ENCODE results near the gene THSD7B.

Gene THSD7B

GRCh38 chr2:137157851-137158250 is 392.5 kb downstream of the THSD7B start:
- DNase-seq: no peak

GRCh38 chr2:137161250-137161649 is 395.9 kb downstream of the THSD7B start:
- DNase-seq: no peak

GRCh38 chr2:137165968-137166367 is 400.6 kb downstream of the THSD7B start:
- no peak for DNase-seq

- DNase-seq: no peak
Observed at GRCh38 chr2:137167651-137168050, 402.3 kb downstream of the THSD7B start.

GRCh38 chr2:137168552-137168951 is 403.2 kb downstream of the THSD7B start:
- no peak for DNase-seq

GRCh38 chr2:137172162-137172561 is 406.8 kb downstream of the THSD7B start:
- DNase-seq: no peak

- DNase-seq: peak; percentile 2
Observed at GRCh38 chr2:137173463-137173862, 408.1 kb downstream of the THSD7B start.

- DNase-seq: no peak
Observed at GRCh38 chr2:137175246-137175645, 409.9 kb downstream of the THSD7B start.

GRCh38 chr2:137178951-137179377 is 413.6 kb downstream of the THSD7B start:
- DNase-seq: no peak

- DNase-seq: no peak
Observed at GRCh38 chr2:137179542-137179941, 414.2 kb downstream of the THSD7B start.

GRCh38 chr2:137180012-137180411 is 414.7 kb downstream of the THSD7B start:
- DNase-seq: no peak

- no peak for DNase-seq
Observed at GRCh38 chr2:137181370-137181769, 416.0 kb downstream of the THSD7B start.

- DNase-seq: no peak
Observed at GRCh38 chr2:137182071-137182470, 416.7 kb downstream of the THSD7B start.

- no peak for DNase-seq
Observed at GRCh38 chr2:137183206-137183898, 418.0 kb downstream of the THSD7B start.

- no peak for DNase-seq
Observed at GRCh38 chr2:137185378-137186078, 420.2 kb downstream of the THSD7B start.

GRCh38 chr2:137187216-137187615 is 421.9 kb downstream of the THSD7B start:
- DNase-seq: no peak

GRCh38 chr2:137190411-137191195 is 425.3 kb downstream of the THSD7B start:
- DNase-seq: no peak

- no peak for DNase-seq
Observed at GRCh38 chr2:137192366-137193310, 427.3 kb downstream of the THSD7B start.

GRCh38 chr2:137193401-137193800 is 428.1 kb downstream of the THSD7B start:
- DNase-seq: no peak

- no peak for DNase-seq
Observed at GRCh38 chr2:137194111-137194510, 428.8 kb downstream of the THSD7B start.

GRCh38 chr2:137199751-137200150 is 434.4 kb downstream of the THSD7B start:
- DNase-seq: no peak

- DNase-seq: no peak
Observed at GRCh38 chr2:137202318-137202717, 437.0 kb downstream of the THSD7B start.

- DNase-seq: no peak
Observed at GRCh38 chr2:137205324-137205723, 440.0 kb downstream of the THSD7B start.
